Endothelial cell of hepatic sinusoid (primary cell): ENCODE measurements around the gene TMEM131.
"Not testable (repeated sequence)": the region's sequence is repeated elsewhere in the genome, so short reads cannot be mapped to it uniquely, and the experiment has no call there.

Source experiments
- in situ Hi-C: cut with HindIII; loops from 2 replicates; pipeline ENCODE4 v1.10.0; 2017; ENCODE audit warnings: low sequenced_read_pairs

The TMEM131 gene

GRCh38 chr2:97995734-97996624, at the start of gene TMEM131:
TMEM131 (minus strand) TSS chr2:97995948; CDS start chr2:97995662, 286 bp downstream.
- in situ Hi-C loops: no loop called here

- in situ Hi-C loops: not testable (repeated sequence)
Measured at GRCh38 chr2:98044730-98045129, 49.0 kb upstream of the TMEM131 start.

GRCh38 chr2:98043101-98043500, 47.4 kb upstream of the TMEM131 start:
- in situ Hi-C loops: no loop called here

GRCh38 chr2:98040331-98040939, 44.7 kb upstream of the TMEM131 start:
- in situ Hi-C loops: no loop called here

- in situ Hi-C loops: no loop called here
Measured at GRCh38 chr2:98039085-98039756, 43.5 kb upstream of the TMEM131 start.

GRCh38 chr2:98037666-98038336, 42.1 kb upstream of the TMEM131 start:
- in situ Hi-C loops: no loop called here

- in situ Hi-C loops: no loop called here
Measured at GRCh38 chr2:98037206-98037605, 41.5 kb upstream of the TMEM131 start.

GRCh38 chr2:98036349-98037000, 40.7 kb upstream of the TMEM131 start:
- in situ Hi-C loops: no loop called here

- in situ Hi-C loops: no loop called here
Measured at GRCh38 chr2:98034745-98035144, 39.0 kb upstream of the TMEM131 start.

- in situ Hi-C loops: no loop called here
Measured at GRCh38 chr2:98032086-98032485, 36.3 kb upstream of the TMEM131 start.

- in situ Hi-C loops: no loop called here
Measured at GRCh38 chr2:98029718-98030222, 34.0 kb upstream of the TMEM131 start.

GRCh38 chr2:98028931-98029717, 33.4 kb upstream of the TMEM131 start:
- in situ Hi-C loops: no loop called here

- in situ Hi-C loops: no loop called here
Measured at GRCh38 chr2:98028101-98028561, 32.4 kb upstream of the TMEM131 start.

GRCh38 chr2:98027538-98027937, 31.8 kb upstream of the TMEM131 start:
- in situ Hi-C loops: no loop called here

GRCh38 chr2:98026927-98027522, 31.3 kb upstream of the TMEM131 start:
- in situ Hi-C loops: no loop called here

- in situ Hi-C loops: no loop called here
Measured at GRCh38 chr2:98026292-98026691, 30.5 kb upstream of the TMEM131 start.

GRCh38 chr2:98025481-98026037, 29.8 kb upstream of the TMEM131 start:
- in situ Hi-C loops: no loop called here

GRCh38 chr2:98022067-98022466, 26.3 kb upstream of the TMEM131 start:
- in situ Hi-C loops: not testable (repeated sequence)
